T-helper 17 cell (primary cell): Measurements from ENCODE around the gene DDX28. TPM values are rescaled to one million over a fixed set of nuclear protein-coding genes. Genes with fewer than 3 reads are reported as not detected.
"Not testable (repeated sequence)": the region's sequence is repeated elsewhere in the genome, so short reads cannot be mapped to it uniquely, and the experiment has no call there.

ENCODE experiments used
- ATAC-seq: fragments of 150-1000 bp; cut with Tn5 transposase; 2 replicates; pipeline ENCODE4 v1.10.0; 2021; ENCODE audit warnings: mild to moderate bottlenecking, moderate library complexity
- DNase-seq, 3 donors: peaks; one replicate each; pipeline versions ENCODE4 v3.0.0 to v3.0.0-alpha.2; 2020 to 2021
- H3K9me3 ChIP-seq: one replicate; pipeline ENCODE4 v1.7.0; 2013; ENCODE audit warnings: low read length, mild to moderate bottlenecking; ENCODE audit not compliant: control insufficient read depth, poor library complexity, severe bottlenecking
- H3K27ac Mint-ChIP-seq: one replicate; pipeline ENCODE4 v1.8.0; 2022; ENCODE audit warnings: mild to moderate bottlenecking, moderate library complexity, mixed read lengths
- H3K27me3 Mint-ChIP-seq: one replicate; pipeline ENCODE4 v1.8.0; 2022; ENCODE audit warnings: mixed read lengths
- H3K36me3 Mint-ChIP-seq: one replicate; pipeline ENCODE4 v1.8.0; 2022; ENCODE audit warnings: low read depth, mixed read lengths
- H3K4me1 Mint-ChIP-seq: one replicate; pipeline ENCODE4 v1.8.0; 2022; ENCODE audit warnings: mild to moderate bottlenecking, mixed read lengths
- H3K4me3 Mint-ChIP-seq: one replicate; pipeline ENCODE4 v1.8.0; 2022; ENCODE audit warnings: mild to moderate bottlenecking, moderate library complexity, mixed read lengths
- total RNA-seq, 4 donors: library from RNA in 2 of 4; stranded (reverse) in 2 of 4; gene quantifications; one replicate each; pipeline ENCODE4 v1.2.3 and lab custom pipeline; 2022 to 2026

DDX28 gene
- total RNA-seq, 2 donors from 2014 or later, result 13.2 to 14.8 TPM

DNA sequence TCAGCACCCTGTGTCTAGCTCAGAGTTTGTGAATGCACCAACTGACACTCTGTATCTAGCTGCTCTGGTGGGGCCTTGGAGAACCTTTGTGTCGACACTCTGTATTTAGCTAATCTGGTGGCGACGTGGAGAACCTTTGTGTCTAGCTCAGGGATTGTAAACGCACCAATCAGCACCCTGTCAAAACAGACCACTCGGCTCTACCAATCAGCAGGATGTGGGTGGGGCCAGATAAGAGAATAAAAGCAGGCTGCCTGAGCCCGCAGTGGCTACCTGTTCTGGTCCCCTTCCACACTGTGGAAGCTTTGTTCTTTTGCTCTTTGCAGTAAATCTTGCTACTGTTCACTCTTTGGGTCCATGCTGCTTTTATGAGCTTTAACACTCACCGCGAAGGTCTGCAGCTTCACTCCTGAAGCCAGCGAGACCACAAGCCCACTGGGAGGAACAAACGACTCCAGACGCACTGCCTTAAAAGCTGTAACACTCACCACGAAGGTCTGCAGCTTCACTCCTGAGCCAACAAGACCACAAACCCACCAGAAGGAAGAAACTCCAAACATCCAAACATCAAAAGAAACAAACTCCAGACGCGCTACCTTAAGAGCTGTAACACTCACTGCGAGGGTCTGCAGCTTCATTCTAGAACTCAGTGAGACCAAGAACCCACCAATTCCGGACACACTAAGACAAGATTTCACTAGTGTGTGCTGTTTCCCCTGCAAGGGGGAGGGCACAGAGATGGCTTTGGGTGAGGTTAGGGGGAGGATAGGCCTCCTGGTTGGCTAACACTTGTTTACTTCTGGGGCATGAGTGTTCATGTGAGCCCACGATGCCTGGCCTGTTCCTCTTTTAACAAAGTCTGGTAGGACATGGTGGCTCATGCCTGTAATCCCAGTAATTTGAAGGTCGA is 24.0 kb downstream of the DDX28 start, which contains the start of gene DPEP2:
DPEP2 (minus strand) TSS at position 706 of the 910 bp plus-strand sequence. CDS start 6,272 bp downstream, outside the sequence.
- Mint-ChIP-seq H3K27ac (peak within 1 kb of the TSS; percentile 85), H3K4me3 (peak within 1 kb of the TSS; percentile 85), H3K4me1 (peaks cover 37% of the 10 kb centered on the region)
- not testable (repeated sequence) for H3K27me3 Mint-ChIP-seq, H3K9me3 ChIP-seq, H3K36me3 Mint-ChIP-seq, DNase-seq
- ATAC-seq, result peak; percentile 92

DNA sequence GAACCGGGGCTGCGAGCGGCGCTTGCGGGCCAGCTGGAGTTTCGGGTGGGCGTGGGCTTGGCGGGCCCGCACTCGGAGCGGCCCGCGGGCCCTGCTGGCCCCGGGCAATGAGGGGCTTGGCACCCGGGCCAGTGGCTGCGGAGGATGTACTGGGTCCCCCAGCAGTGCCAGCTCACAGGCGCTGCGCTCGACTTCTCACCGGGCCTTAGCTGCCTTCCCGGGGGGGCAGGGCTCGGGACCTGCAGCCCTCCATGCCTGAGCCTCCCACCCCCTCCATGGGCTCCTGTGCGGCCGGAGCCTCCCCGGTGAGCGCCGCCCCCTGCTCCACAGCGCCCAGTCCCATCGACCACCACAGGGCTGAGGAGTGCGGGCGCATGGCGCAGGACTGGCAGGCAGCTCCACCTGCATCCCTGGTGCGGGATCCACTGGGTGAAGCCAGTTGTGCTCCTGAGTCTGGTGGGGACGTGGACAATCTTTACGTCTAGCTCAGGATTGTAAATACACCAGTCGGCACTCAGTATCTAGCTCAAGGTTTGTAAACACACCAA is 24.7 kb downstream of the DDX28 start:
- not testable (repeated sequence) for H3K27me3 Mint-ChIP-seq, H3K9me3 ChIP-seq, ATAC-seq, DNase-seq, H3K36me3 Mint-ChIP-seq
- Mint-ChIP-seq H3K4me3 (peak overlapping the region; percentile 85), H3K27ac (peak overlapping the region; percentile 85), H3K4me1 (peaks cover 40% of the 10 kb centered on the region)

DNA sequence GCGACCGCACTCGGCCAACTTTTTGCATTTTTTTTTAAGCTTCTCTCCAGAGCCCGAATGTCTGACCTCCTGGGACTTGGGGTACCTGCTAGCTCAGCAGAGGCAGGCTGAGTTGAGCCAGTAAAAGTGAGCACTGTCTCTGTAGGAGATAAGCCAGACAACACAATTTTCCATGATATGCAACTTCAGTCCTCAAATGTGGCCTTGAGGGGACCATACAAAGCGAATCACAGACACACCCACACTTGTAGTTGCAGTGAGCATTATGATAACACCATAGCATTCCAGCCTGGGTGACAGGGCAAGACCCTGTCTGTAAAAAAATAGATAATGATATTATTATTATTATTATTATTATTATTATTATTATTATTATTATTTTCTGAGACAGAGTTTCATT is 26.4 kb downstream of the DDX28 start:
- no peaks in the 10 kb centered on the region for H3K27me3 Mint-ChIP-seq
- ATAC-seq (no peak), DNase-seq (no peak)
- peaks cover 42% of the 10 kb centered on the region for H3K4me1 Mint-ChIP-seq
- no peaks in the 10 kb centered on the region for H3K36me3 Mint-ChIP-seq
- peak overlapping the region; percentile 84 for H3K27ac Mint-ChIP-seq
- H3K9me3 ChIP-seq, result no peaks in the 10 kb centered on the region
- no peak overlapping the region for H3K4me3 Mint-ChIP-seq

DNA sequence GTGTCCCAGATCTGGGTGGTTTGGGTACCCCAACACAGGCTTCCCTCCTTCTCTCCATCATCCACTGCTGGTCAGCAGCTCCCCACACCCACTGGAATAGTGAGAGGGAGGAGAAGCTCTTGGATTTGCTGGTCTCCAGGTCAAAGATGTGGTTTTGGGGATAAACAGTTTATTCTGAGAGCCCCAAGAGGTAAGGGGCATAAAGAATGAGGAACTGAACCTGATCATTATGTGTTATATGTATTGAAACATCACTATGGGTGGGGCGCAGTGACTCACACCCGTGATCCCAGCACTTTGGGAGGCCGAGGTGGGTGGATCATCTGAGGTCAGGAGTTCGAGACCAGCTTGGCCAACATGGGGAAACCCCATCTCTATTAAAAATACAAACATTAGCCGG is 27.6 kb downstream of the DDX28 start:
- ATAC-seq (no peak), DNase-seq (no peak)
- no peaks in the 10 kb centered on the region for H3K9me3 ChIP-seq
- Mint-ChIP-seq H3K27me3 (no peaks in the 10 kb centered on the region), H3K4me3 (peak overlapping the region; percentile 36), H3K4me1 (peaks cover 37% of the 10 kb centered on the region), H3K36me3 (no peaks in the 10 kb centered on the region), H3K27ac (peak overlapping the region; percentile 84)

DNA sequence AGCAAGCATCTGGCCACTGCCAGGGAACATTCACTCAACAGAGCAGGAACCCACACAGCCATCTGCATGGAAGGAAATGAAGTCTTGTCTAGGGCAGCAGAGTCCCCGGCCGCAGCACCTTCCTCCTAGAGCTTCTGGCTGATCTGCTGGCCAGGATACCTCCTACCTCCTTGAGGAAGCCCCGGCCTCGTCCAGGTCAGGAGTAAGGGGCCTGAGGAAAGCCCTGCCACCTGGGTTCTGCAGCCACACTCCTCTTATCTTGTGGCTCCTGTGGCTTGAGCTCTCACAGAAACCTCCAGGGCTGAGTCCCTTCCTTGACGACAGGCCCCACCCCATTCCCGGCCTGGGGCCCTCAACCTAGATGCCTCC is 29.0 kb downstream of the DDX28 start:
- not testable (repeated sequence) for H3K27me3 Mint-ChIP-seq
- peaks cover 25% of the 10 kb centered on the region for H3K4me1 Mint-ChIP-seq

DNA sequence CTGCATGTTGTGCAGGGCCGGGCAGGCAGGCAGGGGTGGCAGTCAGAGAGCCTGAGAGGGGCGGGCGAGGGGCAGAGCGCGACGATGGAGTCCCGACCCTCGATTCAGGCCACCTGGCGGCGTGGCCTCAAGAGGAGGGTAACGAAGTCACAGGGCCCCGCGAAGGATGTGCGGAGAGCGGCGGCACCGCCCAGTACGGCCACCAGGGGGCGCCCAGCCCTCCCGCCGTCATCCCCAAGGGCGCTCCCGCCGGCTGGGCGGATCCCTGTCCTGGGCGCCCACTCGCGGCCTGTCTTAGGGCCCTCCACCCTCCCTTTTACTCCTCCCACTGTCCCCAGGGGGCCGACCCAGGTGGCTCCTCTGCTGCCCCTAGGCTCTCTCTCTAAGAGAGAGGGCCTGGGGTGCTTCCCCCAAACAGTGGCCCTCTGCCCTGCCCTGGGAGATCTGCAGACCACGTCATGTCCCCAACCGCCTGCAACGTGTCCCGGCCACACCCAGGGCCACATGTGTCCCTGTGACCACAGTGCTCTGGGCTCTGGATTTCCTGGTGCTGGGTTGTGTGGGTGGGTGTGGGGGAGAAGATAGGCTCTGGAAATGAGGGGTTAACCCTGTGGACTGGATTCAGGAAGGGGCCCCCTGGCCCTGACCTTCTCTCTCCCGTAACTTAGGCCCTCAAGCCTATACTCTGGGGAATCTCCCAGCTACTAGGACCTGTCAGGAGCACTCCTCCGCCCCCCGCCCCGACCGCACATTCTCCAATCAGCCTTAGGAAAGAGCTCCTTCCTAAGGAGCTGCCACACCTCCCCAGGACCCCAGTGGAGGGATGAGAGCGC is 29.6 kb downstream of the DDX28 start:
- Mint-ChIP-seq H3K4me1 (peaks cover 23% of the 10 kb centered on the region), H3K27me3 (no peaks in the 10 kb centered on the region), H3K36me3 (no peaks in the 10 kb centered on the region), H3K27ac (peak overlapping the region; percentile 84), H3K4me3 (peak overlapping the region; percentile 88)
- H3K9me3 ChIP-seq, result no peaks in the 10 kb centered on the region
- DNase-seq (peak; percentile 76 to 82 (median 77)), ATAC-seq (peak; percentile 92)

More for the DNA sequence above, 29.0 kb downstream of the DDX28 start:
- DNase-seq, H3K36me3 Mint-ChIP-seq, H3K9me3 ChIP-seq: not testable (repeated sequence)
- peak; percentile 16 for ATAC-seq
- Mint-ChIP-seq H3K27ac (peak overlapping the region; percentile 84), H3K4me3 (peak overlapping the region; percentile 88)

DNA sequence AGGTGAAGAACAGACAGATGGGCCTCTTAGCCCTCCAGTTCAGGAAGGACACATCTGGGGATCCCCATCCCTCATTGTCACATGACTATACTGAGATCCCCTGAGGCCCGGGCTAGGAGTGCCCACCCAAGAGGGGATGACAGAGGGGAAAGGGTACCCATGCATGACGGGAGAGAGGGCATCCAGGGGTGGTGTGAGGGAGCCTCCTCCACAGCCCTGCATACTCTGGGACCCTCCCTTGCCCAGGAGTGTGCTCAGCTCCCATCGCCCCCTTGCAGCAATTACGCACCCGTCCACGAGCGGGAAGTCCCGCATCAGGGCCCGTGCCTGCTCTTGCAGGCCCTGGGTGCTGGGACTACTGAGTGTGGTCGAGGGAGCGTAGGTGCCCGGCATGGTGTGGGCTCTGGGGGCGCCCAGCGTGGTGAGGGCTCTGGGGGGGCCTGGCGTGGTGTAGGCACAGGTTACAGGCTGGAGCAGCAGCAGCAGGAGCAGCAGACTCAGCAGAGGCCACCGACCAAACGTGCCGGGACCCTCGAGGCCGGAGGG is 30.3 kb downstream of the DDX28 start:
- peaks cover 27% of the 10 kb centered on the region for H3K4me1 Mint-ChIP-seq

DNA sequence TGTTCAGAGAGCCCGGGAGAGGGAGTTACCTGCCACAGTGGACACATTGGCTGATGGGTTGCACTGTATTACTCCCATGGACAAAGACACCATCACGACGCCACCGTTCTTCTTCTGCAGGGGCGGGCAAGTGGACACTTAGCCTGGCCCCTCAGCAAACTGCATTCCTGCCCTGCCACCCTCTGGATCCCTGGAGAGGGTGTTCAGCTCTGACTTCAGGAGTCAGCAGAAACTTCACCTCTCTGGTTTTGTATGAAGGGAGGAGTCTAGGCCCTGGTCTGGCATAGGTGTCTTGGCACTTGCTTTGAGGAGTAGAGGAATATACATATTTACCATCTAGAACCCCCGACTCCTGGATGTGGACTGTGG is 33.0 kb downstream of the DDX28 start:
- H3K4me3 Mint-ChIP-seq, result no peak overlapping the region
- ATAC-seq, result no peak
- no peak overlapping the region for H3K27ac Mint-ChIP-seq
- no peak for DNase-seq
- H3K36me3 Mint-ChIP-seq, result no peaks in the 10 kb centered on the region
- H3K9me3 ChIP-seq, result no peaks in the 10 kb centered on the region
- no peaks in the 10 kb centered on the region for H3K27me3 Mint-ChIP-seq
- H3K4me1 Mint-ChIP-seq, result peaks cover 22% of the 10 kb centered on the region

More for the DNA sequence above, 30.3 kb downstream of the DDX28 start:
- Mint-ChIP-seq H3K4me3 (peak overlapping the region; percentile 88), H3K27ac (peak overlapping the region; percentile 84), H3K27me3 (no peaks in the 10 kb centered on the region), H3K36me3 (no peaks in the 10 kb centered on the region)
- ATAC-seq (no peak), DNase-seq (no peak)
- no peaks in the 10 kb centered on the region for H3K9me3 ChIP-seq

DNA sequence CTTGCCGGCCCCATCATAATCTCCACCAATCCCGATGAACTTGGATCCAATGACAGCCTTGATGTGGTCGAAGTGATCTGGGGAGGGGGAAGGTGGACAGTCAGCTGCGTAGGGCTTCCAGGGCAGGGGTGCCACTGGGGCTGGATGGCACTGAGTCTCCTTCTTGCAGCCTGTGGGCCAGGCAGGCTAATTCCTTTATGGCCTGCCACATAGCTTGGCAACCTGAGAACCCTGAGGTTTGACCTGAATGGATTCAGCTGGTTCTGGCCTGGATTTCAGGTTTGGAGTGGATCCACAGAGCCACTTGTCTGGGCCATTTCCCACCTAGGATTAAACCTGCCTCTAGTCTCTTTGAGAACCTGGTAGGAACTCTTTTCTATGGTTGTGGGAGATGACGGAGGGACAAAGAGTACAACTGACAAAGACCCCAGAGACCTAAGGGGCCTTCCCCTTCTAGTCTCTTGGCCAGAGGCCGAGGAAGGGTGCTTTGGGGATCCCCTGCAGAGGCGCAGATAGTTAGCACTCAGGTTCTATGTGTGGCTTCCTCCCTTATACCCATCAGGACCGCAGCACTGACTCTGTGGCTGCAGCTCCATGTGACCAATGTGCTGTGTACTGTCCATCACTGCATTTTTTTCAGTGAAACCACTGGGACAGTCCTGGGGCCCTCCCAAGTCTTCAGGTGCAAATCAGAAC is 33.6 kb downstream of the DDX28 start:
- Mint-ChIP-seq H3K36me3 (no peaks in the 10 kb centered on the region), H3K4me3 (no peak overlapping the region), H3K4me1 (peaks cover 21% of the 10 kb centered on the region), H3K27me3 (no peaks in the 10 kb centered on the region), H3K27ac (peak overlapping the region; percentile 88)
- no peaks in the 10 kb centered on the region for H3K9me3 ChIP-seq
- ATAC-seq (no peak), DNase-seq (no peak)

DNA sequence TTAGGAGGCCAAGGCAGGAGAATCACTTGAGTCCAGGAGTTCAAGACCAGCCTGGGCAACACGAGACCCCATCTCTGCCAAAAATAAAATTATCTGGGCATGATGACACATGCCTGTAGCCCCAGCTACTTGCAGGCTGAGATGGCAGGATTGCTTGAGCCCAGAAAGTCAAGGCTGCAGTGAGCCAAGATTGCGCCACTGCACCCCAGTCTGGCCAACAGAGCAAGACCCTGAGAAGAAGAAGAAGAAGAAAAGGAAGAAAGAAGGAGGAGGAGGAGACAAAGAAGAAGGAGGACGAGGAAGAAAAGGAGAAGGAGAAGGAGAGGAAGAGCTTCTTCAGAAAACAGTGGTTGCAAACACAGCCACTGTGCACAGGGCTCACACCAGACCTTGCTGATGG is 34.4 kb downstream of the DDX28 start:
- H3K27ac Mint-ChIP-seq, result peak overlapping the region; percentile 88
- no peak for ATAC-seq
- no peaks in the 10 kb centered on the region for H3K27me3 Mint-ChIP-seq
- H3K4me1 Mint-ChIP-seq, result peaks cover 22% of the 10 kb centered on the region
- no peaks in the 10 kb centered on the region for H3K9me3 ChIP-seq
- H3K36me3 Mint-ChIP-seq, result no peaks in the 10 kb centered on the region
- no peak overlapping the region for H3K4me3 Mint-ChIP-seq
- DNase-seq, result no peak

DNA sequence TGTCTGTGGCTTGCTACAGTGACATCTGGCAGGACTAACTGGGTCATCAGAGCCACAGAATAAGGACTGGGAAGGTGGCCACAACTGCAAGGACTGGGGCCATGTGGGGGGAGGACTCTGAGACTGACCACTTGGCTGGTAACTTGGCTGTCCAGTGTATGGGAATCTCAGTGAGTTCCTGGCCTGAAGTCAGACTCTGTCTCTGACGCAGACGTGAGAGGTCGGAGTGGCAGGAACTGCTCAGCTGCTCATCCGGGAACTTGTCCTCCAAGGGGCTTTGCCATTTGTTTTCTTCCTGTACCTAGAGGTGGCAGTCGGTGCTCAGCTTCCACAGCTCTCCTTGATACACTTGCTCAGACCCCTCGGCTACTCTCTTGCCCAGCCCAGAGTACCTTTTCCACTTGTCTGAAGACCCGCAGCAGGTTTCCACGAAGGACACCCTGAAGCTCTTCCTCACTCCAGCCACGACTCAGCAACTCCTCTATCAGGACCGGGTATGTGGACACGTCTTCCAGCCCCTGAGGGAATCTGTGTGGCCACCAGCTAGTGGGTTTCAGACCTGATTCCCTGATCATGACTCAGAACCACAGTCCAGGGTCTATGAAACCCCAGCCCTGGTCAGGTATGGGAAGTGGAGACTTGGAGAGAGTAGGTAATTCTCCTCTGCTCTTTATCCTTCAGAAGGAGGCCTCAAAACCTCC is 35.4 kb downstream of the DDX28 start:
- H3K36me3 Mint-ChIP-seq, result no peaks in the 10 kb centered on the region
- H3K9me3 ChIP-seq, result no peaks in the 10 kb centered on the region
- H3K27me3 Mint-ChIP-seq, result no peaks in the 10 kb centered on the region
- no peak for ATAC-seq
- H3K4me3 Mint-ChIP-seq, result no peak overlapping the region
- no peak for DNase-seq
- peak overlapping the region; percentile 88 for H3K27ac Mint-ChIP-seq
- peaks cover 25% of the 10 kb centered on the region for H3K4me1 Mint-ChIP-seq

DNA sequence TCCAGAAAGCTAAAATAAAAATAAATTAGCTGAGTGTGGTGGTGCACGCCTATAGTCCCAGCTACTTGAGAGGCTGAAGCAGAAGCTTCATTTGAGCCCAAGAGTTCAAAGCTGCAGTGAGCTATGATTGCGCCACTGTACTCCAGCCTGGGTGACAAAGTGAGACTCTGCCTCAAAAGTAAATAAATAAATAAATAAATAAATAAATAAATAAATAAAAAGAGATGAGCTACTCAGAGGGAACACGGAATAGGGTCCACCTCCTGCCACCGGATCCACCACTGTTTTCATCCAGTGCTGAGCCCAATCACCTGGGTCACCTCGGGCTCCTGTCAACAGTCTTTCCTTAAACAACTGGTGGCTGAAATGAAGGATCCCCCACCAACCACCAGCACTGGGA is 36.1 kb downstream of the DDX28 start:
- peaks cover 22% of the 10 kb centered on the region for H3K4me1 Mint-ChIP-seq
- H3K36me3 Mint-ChIP-seq, result no peaks in the 10 kb centered on the region
- no peak overlapping the region for H3K27ac Mint-ChIP-seq
- DNase-seq, result no peak
- no peaks in the 10 kb centered on the region for H3K27me3 Mint-ChIP-seq
- no peak for ATAC-seq
- H3K4me3 Mint-ChIP-seq, result no peak overlapping the region
- H3K9me3 ChIP-seq, result no peaks in the 10 kb centered on the region
